ENCODE results near the gene SBF2.

DNA sequence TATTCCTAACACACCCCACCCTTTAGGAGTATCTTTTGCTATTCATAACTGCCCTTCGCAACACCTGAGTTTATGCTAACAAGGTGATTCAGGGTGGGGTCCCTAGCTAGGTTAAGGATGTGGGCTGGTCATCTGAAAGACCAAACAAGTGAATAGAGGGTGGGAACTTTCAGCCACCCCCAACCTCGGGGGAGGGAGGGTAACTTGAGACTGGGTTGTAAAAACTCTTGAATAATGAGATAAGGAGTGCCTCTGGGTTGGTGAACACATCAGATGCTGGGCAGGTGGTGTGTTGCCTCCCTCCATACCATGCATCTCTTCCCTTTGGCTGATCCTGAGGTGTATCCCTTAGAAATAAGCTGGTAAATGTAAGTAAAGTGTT lies 518.6 kb downstream of the SBF2 start:
- TF ChIP-seq CTCF (IDR thresholded peaks at IDR 0.05) (no peak), POLR2A (IDR thresholded peaks at IDR 0.05) (no peak)
